ENCODE measurements around the gene ARMC9. TPM values are rescaled to one million over a fixed set of nuclear protein-coding genes. Genes with fewer than 3 reads are reported as not detected.

ARMC9 gene
- total RNA-seq, 3 donors from 2014 or later = 3.3 to 6.4 (median 5.9) TPM

GRCh38 chr2:231257763-231258162 is 59.3 kb downstream of the ARMC9 start:
- Mint-ChIP-seq H3K36me3 (ENCODE audit: insufficient read depth) (no peaks in the 10 kb centered on the region), H3K9me3 (no peaks in the 10 kb centered on the region), H3K27me3 (ENCODE audit: low read depth) (peaks cover 4% of the 10 kb centered on the region), H3K4me1 (ENCODE audit: low read depth) (peaks cover 12% of the 10 kb centered on the region), H3K4me3 (no peak overlapping the region)
- ATAC-seq = no peak
- DNase-seq = no peak

GRCh38 chr2:231258701-231259100 is 60.3 kb downstream of the ARMC9 start:
- Mint-ChIP-seq H3K4me1 (ENCODE audit: low read depth) (peaks cover 12% of the 10 kb centered on the region), H3K36me3 (ENCODE audit: insufficient read depth) (no peaks in the 10 kb centered on the region), H3K27me3 (ENCODE audit: low read depth) (peaks cover 4% of the 10 kb centered on the region), H3K9me3 (no peaks in the 10 kb centered on the region), H3K4me3 (no peak overlapping the region)
- DNase-seq (no peak), ATAC-seq (no peak)

- Mint-ChIP-seq H3K4me1 (ENCODE audit: low read depth) (peaks cover 12% of the 10 kb centered on the region), H3K27me3 (ENCODE audit: low read depth) (peaks cover 4% of the 10 kb centered on the region), H3K9me3 (no peaks in the 10 kb centered on the region), H3K4me3 (no peak overlapping the region), H3K36me3 (ENCODE audit: insufficient read depth) (no peaks in the 10 kb centered on the region)
- DNase-seq (no peak), ATAC-seq (peak in 1 of 2 donors; percentile 30)
Observed at GRCh38 chr2:231259104-231259503, 60.7 kb downstream of the ARMC9 start.

- no peak for ATAC-seq
- Mint-ChIP-seq H3K27me3 (ENCODE audit: low read depth) (peaks cover 4% of the 10 kb centered on the region), H3K9me3 (no peaks in the 10 kb centered on the region), H3K36me3 (ENCODE audit: insufficient read depth) (no peaks in the 10 kb centered on the region), H3K4me1 (ENCODE audit: low read depth) (peaks cover 12% of the 10 kb centered on the region), H3K4me3 (no peak overlapping the region)
- no peak for DNase-seq
Observed at GRCh38 chr2:231260442-231261208, 62.2 kb downstream of the ARMC9 start.

- H3K4me3 Mint-ChIP-seq = no peak overlapping the region
- ATAC-seq = no peak
- DNase-seq = no peak
- no peaks in the 10 kb centered on the region for H3K36me3 Mint-ChIP-seq (ENCODE audit: insufficient read depth)
- peaks cover 12% of the 10 kb centered on the region for H3K4me1 Mint-ChIP-seq (ENCODE audit: low read depth)
- H3K27me3 Mint-ChIP-seq (ENCODE audit: low read depth) = peaks cover 4% of the 10 kb centered on the region
- no peaks in the 10 kb centered on the region for H3K9me3 Mint-ChIP-seq
Observed at GRCh38 chr2:231263118-231263831, 64.8 kb downstream of the ARMC9 start.

GRCh38 chr2:231270221-231271114 is 72.0 kb downstream of the ARMC9 start:
- Mint-ChIP-seq H3K4me1 (ENCODE audit: low read depth) (no peaks in the 10 kb centered on the region), H3K4me3 (no peak overlapping the region), H3K9me3 (no peaks in the 10 kb centered on the region), H3K36me3 (ENCODE audit: insufficient read depth) (no peaks in the 10 kb centered on the region), H3K27me3 (ENCODE audit: low read depth) (no peaks in the 10 kb centered on the region)
- no peak for ATAC-seq
- no peak for DNase-seq

- no peak overlapping the region for H3K4me3 Mint-ChIP-seq
Observed at GRCh38 chr2:231272991-231273390, 74.6 kb downstream of the ARMC9 start.

GRCh38 chr2:231276987-231277386 is 78.6 kb downstream of the ARMC9 start:
- no peaks in the 10 kb centered on the region for H3K4me1 Mint-ChIP-seq (ENCODE audit: low read depth)
- peaks cover 2% of the 10 kb centered on the region for H3K36me3 Mint-ChIP-seq (ENCODE audit: insufficient read depth)
- DNase-seq (no peak), ATAC-seq (no peak)
- no peaks in the 10 kb centered on the region for H3K9me3 Mint-ChIP-seq
- H3K27me3 Mint-ChIP-seq (ENCODE audit: low read depth) = peaks cover 6% of the 10 kb centered on the region
- no peak overlapping the region for H3K4me3 Mint-ChIP-seq

More at GRCh38 chr2:231272991-231273390, 74.6 kb downstream of the ARMC9 start:
- Mint-ChIP-seq H3K27me3 (ENCODE audit: low read depth) (no peaks in the 10 kb centered on the region), H3K9me3 (no peaks in the 10 kb centered on the region), H3K36me3 (ENCODE audit: insufficient read depth) (peaks cover 2% of the 10 kb centered on the region), H3K4me1 (ENCODE audit: low read depth) (no peaks in the 10 kb centered on the region)
- ATAC-seq (no peak), DNase-seq (no peak)

- no peaks in the 10 kb centered on the region for H3K9me3 Mint-ChIP-seq
- no peaks in the 10 kb centered on the region for H3K4me1 Mint-ChIP-seq (ENCODE audit: low read depth)
- peaks cover 6% of the 10 kb centered on the region for H3K27me3 Mint-ChIP-seq (ENCODE audit: low read depth)
- ATAC-seq = no peak
- no peak overlapping the region for H3K4me3 Mint-ChIP-seq
- no peak for DNase-seq
- peaks cover 2% of the 10 kb centered on the region for H3K36me3 Mint-ChIP-seq (ENCODE audit: insufficient read depth)
Observed at GRCh38 chr2:231277962-231278361, 79.5 kb downstream of the ARMC9 start.

GRCh38 chr2:231278868-231279267 is 80.4 kb downstream of the ARMC9 start:
- H3K36me3 Mint-ChIP-seq (ENCODE audit: insufficient read depth) = peaks cover 2% of the 10 kb centered on the region
- no peaks in the 10 kb centered on the region for H3K9me3 Mint-ChIP-seq
- no peak for ATAC-seq
- H3K27me3 Mint-ChIP-seq (ENCODE audit: low read depth) = peaks cover 6% of the 10 kb centered on the region
- no peak overlapping the region for H3K4me3 Mint-ChIP-seq
- H3K4me1 Mint-ChIP-seq (ENCODE audit: low read depth) = no peaks in the 10 kb centered on the region
- DNase-seq = no peak

- DNase-seq (no peak), ATAC-seq (no peak)
- no peak overlapping the region for H3K4me3 Mint-ChIP-seq
- H3K4me1 Mint-ChIP-seq (ENCODE audit: low read depth) = no peaks in the 10 kb centered on the region
- H3K9me3 Mint-ChIP-seq = no peaks in the 10 kb centered on the region
- peaks cover 6% of the 10 kb centered on the region for H3K27me3 Mint-ChIP-seq (ENCODE audit: low read depth)
- H3K36me3 Mint-ChIP-seq (ENCODE audit: insufficient read depth) = peaks cover 2% of the 10 kb centered on the region
Observed at GRCh38 chr2:231280846-231281245, 82.4 kb downstream of the ARMC9 start.

GRCh38 chr2:231284296-231284695 is 85.9 kb downstream of the ARMC9 start:
- Mint-ChIP-seq H3K36me3 (ENCODE audit: insufficient read depth) (no peaks in the 10 kb centered on the region), H3K9me3 (no peaks in the 10 kb centered on the region), H3K4me3 (no peak overlapping the region), H3K27me3 (ENCODE audit: low read depth) (peaks cover 6% of the 10 kb centered on the region), H3K4me1 (ENCODE audit: low read depth) (no peaks in the 10 kb centered on the region)
- DNase-seq = no peak
- no peak for ATAC-seq

- Mint-ChIP-seq H3K9me3 (no peaks in the 10 kb centered on the region), H3K4me1 (ENCODE audit: low read depth) (no peaks in the 10 kb centered on the region), H3K27me3 (ENCODE audit: low read depth) (no peaks in the 10 kb centered on the region), H3K4me3 (no peak overlapping the region), H3K36me3 (ENCODE audit: insufficient read depth) (no peaks in the 10 kb centered on the region)
- ATAC-seq (no peak), DNase-seq (no peak)
Observed at GRCh38 chr2:231286964-231287363, 88.5 kb downstream of the ARMC9 start.

GRCh38 chr2:231287696-231288095 is 89.3 kb downstream of the ARMC9 start:
- no peak for DNase-seq
- Mint-ChIP-seq H3K36me3 (ENCODE audit: insufficient read depth) (peaks cover 2% of the 10 kb centered on the region), H3K4me1 (ENCODE audit: low read depth) (no peaks in the 10 kb centered on the region), H3K4me3 (no peak overlapping the region), H3K27me3 (ENCODE audit: low read depth) (no peaks in the 10 kb centered on the region), H3K9me3 (no peaks in the 10 kb centered on the region)
- ATAC-seq = no peak
